Measurements from ENCODE around the gene AMZ2.
"Not testable (repeated sequence)": the region's sequence is repeated elsewhere in the genome, so short reads cannot be mapped to it uniquely, and the experiment has no call there.

AMZ2 gene

DNA sequence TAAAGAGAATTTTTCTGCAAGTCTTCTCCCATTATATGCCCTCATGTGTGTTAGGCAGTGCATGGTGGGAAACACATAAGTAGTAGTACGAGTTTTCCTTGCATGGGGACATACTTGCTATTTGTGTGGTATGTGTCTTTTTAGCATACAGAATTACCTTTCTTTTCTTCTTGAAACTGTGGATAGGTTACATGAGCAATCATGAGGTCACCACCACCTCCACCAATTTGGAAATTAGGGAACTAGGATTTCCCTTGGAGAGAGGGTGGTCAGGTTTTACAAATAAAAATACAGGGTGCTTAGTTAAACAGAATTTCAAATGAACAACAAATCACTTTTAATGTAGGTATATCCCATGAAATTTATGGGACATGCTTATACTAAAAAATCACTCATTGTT lies 16.3 kb upstream of the AMZ2 start:
- no peak for TF ChIP-seq CTCF (IDR thresholded peaks at IDR 0.05; ENCODE audit: low read depth, low read length)
- H3K4me3 ChIP-seq (replicated peaks in 1 of 2; ENCODE audit: low read depth in 2 of 2, low read length in 2 of 2): no peak overlapping the region
- no peak for DNase-seq (ENCODE audit: low read depth in 2 of 2)

- DNase-seq (ENCODE audit: low read depth in 2 of 2): peak; percentile 18 to 78
- not testable (repeated sequence) for H3K4me3 ChIP-seq (replicated peaks in 1 of 2; ENCODE audit: low read depth in 2 of 2, low read length in 2 of 2)
Observed at GRCh38 chr17:68232741-68233140, 15.1 kb upstream of the AMZ2 start.

- H3K4me3 ChIP-seq (replicated peaks in 1 of 2; ENCODE audit: low read depth in 2 of 2, low read length in 2 of 2): not testable (repeated sequence)
- DNase-seq (ENCODE audit: low read depth in 2 of 2): peak; percentile 62 to 84
Observed at GRCh38 chr17:68234726-68235335, 13.0 kb upstream of the AMZ2 start.

- H3K4me3 ChIP-seq (replicated peaks in 1 of 2; ENCODE audit: low read depth in 2 of 2, low read length in 2 of 2); DNase-seq (ENCODE audit: low read depth in 2 of 2): not testable (repeated sequence)
Observed at GRCh38 chr17:68235336-68235791, 12.5 kb upstream of the AMZ2 start.

- H3K4me3 ChIP-seq (replicated peaks in 1 of 2; ENCODE audit: low read depth in 2 of 2, low read length in 2 of 2); DNase-seq (ENCODE audit: low read depth in 2 of 2): not testable (repeated sequence)
Observed at GRCh38 chr17:68237369-68238163, 10.3 kb upstream of the AMZ2 start.

- no peak for DNase-seq (ENCODE audit: low read depth in 2 of 2)
- TF ChIP-seq CTCF (IDR thresholded peaks at IDR 0.05; ENCODE audit: low read depth, low read length): no peak
Observed at GRCh38 chr17:68238164-68238870, 9.5 kb upstream of the AMZ2 start.

DNA sequence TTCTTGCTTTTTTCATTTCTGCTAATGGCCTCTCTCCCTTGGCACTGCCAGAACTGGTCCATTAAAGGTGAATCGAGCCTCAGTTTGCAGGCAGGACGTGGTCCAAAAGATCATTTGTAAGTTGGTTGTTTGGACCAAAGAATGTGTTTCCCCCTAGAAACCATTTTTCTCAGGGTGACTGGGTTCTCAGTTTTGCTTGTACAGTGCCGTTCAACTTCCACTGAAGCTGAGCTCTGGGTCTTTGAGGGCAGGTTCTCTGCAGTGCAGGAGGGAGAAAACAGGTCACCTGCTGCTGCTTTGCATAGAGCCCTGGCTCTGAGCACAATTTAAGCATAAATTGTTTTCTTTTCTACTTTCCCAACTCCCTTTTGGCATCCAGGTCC lies 9.0 kb upstream of the AMZ2 start:
- no peak for DNase-seq (ENCODE audit: low read depth in 2 of 2)
- H3K4me3 ChIP-seq (replicated peaks in 1 of 2; ENCODE audit: low read depth in 2 of 2, low read length in 2 of 2): no peak overlapping the region

More at GRCh38 chr17:68238164-68238870, 9.5 kb upstream of the AMZ2 start:
- H3K4me3 ChIP-seq (replicated peaks in 1 of 2; ENCODE audit: low read depth in 2 of 2, low read length in 2 of 2): no peak overlapping the region

DNA sequence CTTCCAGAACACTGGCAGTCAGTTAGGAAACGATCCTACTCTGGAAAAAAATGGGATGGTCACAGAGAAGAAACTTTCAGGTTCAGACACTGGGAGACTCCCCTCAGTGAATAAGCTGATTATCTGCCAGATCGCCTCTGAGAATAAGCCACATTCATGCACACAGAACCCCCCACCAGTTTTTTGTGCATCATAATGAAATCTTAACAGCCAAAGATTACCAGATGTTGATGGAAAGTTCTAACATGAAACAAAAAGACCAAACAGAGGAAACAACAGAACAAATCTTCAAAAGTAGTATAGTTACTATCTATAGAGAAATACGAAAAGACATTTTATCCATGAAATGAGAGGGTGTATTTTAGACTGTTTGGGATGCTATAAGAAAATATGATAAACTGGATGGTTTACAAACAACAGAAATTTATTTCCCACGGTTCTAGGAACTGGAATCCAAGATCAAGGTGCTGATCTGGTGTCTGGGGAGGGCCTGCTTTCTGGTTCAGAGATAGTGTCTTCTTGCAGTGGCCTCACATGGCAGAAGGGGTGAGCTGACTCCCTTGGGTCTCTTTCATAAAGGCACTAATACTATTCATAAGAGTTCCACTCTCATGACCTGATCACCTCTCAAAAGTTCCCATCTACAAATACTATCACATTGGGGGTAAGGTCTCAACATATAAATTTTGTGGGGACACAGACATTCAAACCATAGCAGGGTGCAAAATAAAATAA lies 8.0 kb upstream of the AMZ2 start:
- no peak for DNase-seq (ENCODE audit: low read depth in 2 of 2)
- no peak for TF ChIP-seq CTCF (IDR thresholded peaks at IDR 0.05; ENCODE audit: low read depth, low read length)
- H3K4me3 ChIP-seq (replicated peaks in 1 of 2; ENCODE audit: low read depth in 2 of 2, low read length in 2 of 2): no peak overlapping the region

More for the DNA sequence above, 9.0 kb upstream of the AMZ2 start:
- TF ChIP-seq CTCF (IDR thresholded peaks at IDR 0.05; ENCODE audit: low read depth, low read length): no peak
